ENCODE results near the gene TBC1D32.

DNA sequence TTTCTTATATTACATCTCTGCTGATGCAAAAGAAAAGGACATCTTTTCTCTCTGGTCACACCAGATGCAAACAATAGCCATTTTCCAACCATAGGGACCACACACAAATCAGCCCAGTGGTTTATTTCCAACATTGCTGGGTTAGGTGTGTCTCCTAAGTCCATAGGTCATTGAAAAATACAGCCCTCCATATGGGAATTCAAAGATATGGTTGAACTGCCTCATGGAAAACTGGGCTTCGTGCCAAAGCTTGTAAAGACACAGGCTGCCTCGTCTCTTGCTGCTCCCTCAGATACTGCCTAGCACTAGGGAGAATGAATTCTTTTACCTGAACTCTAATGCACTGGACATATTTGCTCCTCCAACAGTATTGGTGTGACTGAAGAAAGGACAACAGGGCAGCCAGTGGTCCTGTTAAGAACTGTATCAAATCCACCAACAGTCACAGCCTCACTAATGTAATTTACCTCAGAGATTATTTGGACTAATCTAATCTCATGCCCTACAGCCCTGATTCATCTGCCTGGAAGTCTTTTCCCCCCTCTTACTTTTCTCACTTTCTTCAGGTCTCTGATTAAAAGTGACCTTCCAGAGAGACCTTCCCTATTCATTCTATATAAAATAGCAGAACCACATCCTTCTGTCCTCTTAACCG lies 48.3 kb upstream of the TBC1D32 start:
- TF ChIP-seq POLR2A (IDR thresholded peaks at IDR 0.05; ENCODE audit: low read depth, low read length), result no peak
- no peak for TF ChIP-seq TAF1 (IDR thresholded peaks at IDR 0.05; ENCODE audit: borderline replicate concordance, low read depth, low read length)
- TF ChIP-seq POLR2AphosphoS5 (IDR thresholded peaks at IDR 0.05; ENCODE audit: low read depth, low read length), result no peak
